Activated CD4-positive, alpha-beta memory T cell treated with anti-CD3 and anti-CD28 coated beads, Interleukin-2, amount 10 ng/mL, durations not matched to agents 7 days and 5 days (primary cell): ENCODE measurements around the gene OVAAL. TPM values are rescaled to one million over a fixed set of nuclear protein-coding genes. Genes with fewer than 3 reads are reported as not detected.
A peak's percentile ranks its signal among the peaks of the same experiment; 100 is the strongest.

ENCODE experiments used
- CTCF ChIA-PET: fragments of 350-600 bp; sonication (Branson Sonifier 250); formaldehyde crosslinking; loops from one replicate; lab custom pipeline; 2021; ENCODE audit warnings: antibody characterized with exemption, inconsistent platforms; lab: Charles Lee
- POLR2A ChIA-PET: fragments of 350-600 bp; sonication (Branson Sonifier 250); formaldehyde crosslinking; loops from one replicate; lab custom pipeline; 2021; ENCODE audit warnings: antibody characterized with exemption; lab: Charles Lee
- DNase-seq: peaks from one replicate; pipeline ENCODE4 v3.0.0-alpha.2; 2020
- H3K27ac Mint-ChIP-seq: one replicate; pipeline ENCODE4 v1.8.0; 2021; ENCODE audit warnings: mild to moderate bottlenecking, mixed read lengths
- H3K27me3 Mint-ChIP-seq: one replicate; pipeline ENCODE4 v1.8.0; 2021; ENCODE audit warnings: mixed read lengths
- H3K36me3 Mint-ChIP-seq: one replicate; pipeline ENCODE4 v1.8.0; 2021; ENCODE audit warnings: low read depth, mixed read lengths
- H3K4me1 Mint-ChIP-seq: one replicate; pipeline ENCODE4 v1.8.0; 2021; ENCODE audit warnings: mixed read lengths
- H3K4me3 Mint-ChIP-seq: one replicate; pipeline ENCODE4 v1.8.0; 2021; ENCODE audit warnings: mild to moderate bottlenecking, mixed read lengths
- H3K9me3 Mint-ChIP-seq: one replicate; pipeline ENCODE4 v1.8.0; 2021; ENCODE audit warnings: mixed read lengths
- total RNA-seq, 2 experiments: library from RNA; stranded (reverse); gene quantifications; one replicate each; pipeline ENCODE4 v1.2.3, GENCODE V29; 2021

OVAAL gene
- not detected for total RNA-seq

- peaks cover 32% of the 10 kb centered on the region for H3K27me3 Mint-ChIP-seq
- H3K4me3 Mint-ChIP-seq, result no peak within 1 kb of the TSS
- CTCF ChIA-PET, result no interaction called here
- no peak within 1 kb of the TSS for H3K27ac Mint-ChIP-seq
- no peaks in the 10 kb centered on the region for H3K36me3 Mint-ChIP-seq
- DNase-seq, result no peak
- no peaks in the 10 kb centered on the region for H3K4me1 Mint-ChIP-seq
- POLR2A ChIA-PET, result no interaction called here
- no peaks in the 10 kb centered on the region for H3K9me3 Mint-ChIP-seq
These were observed at the start of gene OVAAL for GRCh38 chr1:180558664-180559063. OVAAL (plus strand) TSS chr1:180558964.

- Mint-ChIP-seq H3K27ac (no peak overlapping the region), H3K36me3 (no peaks in the 10 kb centered on the region), H3K4me3 (no peak overlapping the region), H3K4me1 (peaks cover 7% of the 10 kb centered on the region), H3K27me3 (peaks cover 15% of the 10 kb centered on the region), H3K9me3 (no peaks in the 10 kb centered on the region)
- ChIA-PET CTCF (no interaction called here), POLR2A (interaction anchor here (0.5 to 1.6 kb wide), 2 partner anchors 9 to 98 kb away, joined by 3 to 5 read pairs; partner anchors contain the start of gene ACBD6)
- DNase-seq, result no peak
These were observed 47.9 kb upstream of the OVAAL start for GRCh38 chr1:180510882-180511281.

- Mint-ChIP-seq H3K9me3 (no peaks in the 10 kb centered on the region), H3K27ac (no peak overlapping the region), H3K4me3 (no peak overlapping the region), H3K27me3 (peaks cover 12% of the 10 kb centered on the region), H3K36me3 (no peaks in the 10 kb centered on the region), H3K4me1 (peaks cover 2% of the 10 kb centered on the region)
- CTCF ChIA-PET, result interaction anchor here (1.7 to 6.3 kb wide), 3 partner anchors 9 to 350 kb away, joined by 5 to 84 read pairs (median 5); partner anchors contain the start of gene ACBD6
- DNase-seq, result no peak
- POLR2A ChIA-PET, result interaction anchor here (1.1 kb wide), 1 partner anchor 11 kb away, joined by 3 read pairs; the partner anchor contains the start of gene ACBD6
These were observed 45.2 kb upstream of the OVAAL start for GRCh38 chr1:180513531-180513930.

- DNase-seq, result no peak
- H3K4me1 Mint-ChIP-seq, result peaks cover 2% of the 10 kb centered on the region
- H3K27ac Mint-ChIP-seq, result no peak overlapping the region
- no peak overlapping the region for H3K4me3 Mint-ChIP-seq
- ChIA-PET CTCF (interaction anchor here (0.7 to 6.3 kb wide), 25 partner anchors 8 to 659 kb away, joined by 3 to 84 read pairs (median 5); partner anchors contain the start of genes ACBD6, MR1 and XPR1), POLR2A (interaction anchor here (2.3 kb wide), 1 partner anchor 13 kb away, joined by 9 read pairs; the partner anchor contains the start of gene ACBD6)
- no peaks in the 10 kb centered on the region for H3K36me3 Mint-ChIP-seq
- no peaks in the 10 kb centered on the region for H3K9me3 Mint-ChIP-seq
- H3K27me3 Mint-ChIP-seq, result peaks cover 11% of the 10 kb centered on the region
These were observed 43.4 kb upstream of the OVAAL start for GRCh38 chr1:180515364-180515763.

- H3K36me3 Mint-ChIP-seq, result no peaks in the 10 kb centered on the region
- peaks cover 2% of the 10 kb centered on the region for H3K4me1 Mint-ChIP-seq
- no peaks in the 10 kb centered on the region for H3K9me3 Mint-ChIP-seq
- H3K4me3 Mint-ChIP-seq, result no peak overlapping the region
- ChIA-PET POLR2A (interaction anchor here (2.3 kb wide), 1 partner anchor 14 kb away, joined by 9 read pairs; the partner anchor contains the start of gene ACBD6), CTCF (interaction anchor here (0.6 to 6.3 kb wide), 28 partner anchors 8 to 658 kb away, joined by 3 to 84 read pairs (median 4); partner anchors contain the start of genes ACBD6, MR1 and XPR1)
- H3K27ac Mint-ChIP-seq, result no peak overlapping the region
- H3K27me3 Mint-ChIP-seq, result peaks cover 7% of the 10 kb centered on the region
- DNase-seq, result peak; percentile 62
These were observed 42.8 kb upstream of the OVAAL start for GRCh38 chr1:180515857-180516388.

- ChIA-PET CTCF (interaction anchor here (0.7 kb wide), 1 partner anchor 12 kb away, joined by 3 read pairs; no protein-coding TSS in a partner anchor), POLR2A (no interaction called here)
- peaks cover 2% of the 10 kb centered on the region for H3K4me1 Mint-ChIP-seq
- no peaks in the 10 kb centered on the region for H3K9me3 Mint-ChIP-seq
- H3K27me3 Mint-ChIP-seq, result no peaks in the 10 kb centered on the region
- no peak overlapping the region for H3K4me3 Mint-ChIP-seq
- no peak for DNase-seq
- no peak overlapping the region for H3K27ac Mint-ChIP-seq
- H3K36me3 Mint-ChIP-seq, result no peaks in the 10 kb centered on the region
These were observed 38.9 kb upstream of the OVAAL start for GRCh38 chr1:180519846-180520245.

- Mint-ChIP-seq H3K27ac (no peak overlapping the region), H3K36me3 (no peaks in the 10 kb centered on the region), H3K4me1 (no peaks in the 10 kb centered on the region), H3K9me3 (no peaks in the 10 kb centered on the region), H3K4me3 (no peak overlapping the region), H3K27me3 (no peaks in the 10 kb centered on the region)
- CTCF ChIA-PET, result interaction anchor here (1.1 kb wide), 1 partner anchor 342 kb away, joined by 3 read pairs; no protein-coding TSS in a partner anchor
- POLR2A ChIA-PET, result no interaction called here
- DNase-seq, result no peak
These were observed 37.1 kb upstream of the OVAAL start for GRCh38 chr1:180521474-180522212.

- H3K27me3 Mint-ChIP-seq, result peaks cover under 1% of the 10 kb centered on the region
- no peaks in the 10 kb centered on the region for H3K4me1 Mint-ChIP-seq
- H3K9me3 Mint-ChIP-seq, result no peaks in the 10 kb centered on the region
- no peak overlapping the region for H3K4me3 Mint-ChIP-seq
- CTCF ChIA-PET, result interaction anchor here (1.1 kb wide), 1 partner anchor 341 kb away, joined by 3 read pairs; no protein-coding TSS in a partner anchor
- no peaks in the 10 kb centered on the region for H3K36me3 Mint-ChIP-seq
- POLR2A ChIA-PET, result no interaction called here
- no peak for DNase-seq
- no peak overlapping the region for H3K27ac Mint-ChIP-seq
These were observed 36.6 kb upstream of the OVAAL start for GRCh38 chr1:180522213-180522515.

- CTCF ChIA-PET, result interaction anchor here (1.3 to 1.5 kb wide), 2 partner anchors 9 to 340 kb away, joined by 4 to 8 read pairs; no protein-coding TSS in a partner anchor
These were observed 34.4 kb upstream of the OVAAL start for GRCh38 chr1:180524160-180524914.

GRCh38 chr1:180524915-180525714 lies 33.6 kb upstream of the OVAAL start:
- Mint-ChIP-seq H3K4me3 (no peak overlapping the region), H3K36me3 (no peaks in the 10 kb centered on the region), H3K27ac (no peak overlapping the region), H3K4me1 (no peaks in the 10 kb centered on the region), H3K27me3 (peaks cover 5% of the 10 kb centered on the region), H3K9me3 (no peaks in the 10 kb centered on the region)
- POLR2A ChIA-PET, result no interaction called here
- CTCF ChIA-PET, result interaction anchor here (1.3 to 1.5 kb wide), 2 partner anchors 10 to 339 kb away, joined by 4 to 8 read pairs; no protein-coding TSS in a partner anchor
- DNase-seq, result no peak

More at GRCh38 chr1:180524160-180524914, 34.4 kb upstream of the OVAAL start:
- POLR2A ChIA-PET, result no interaction called here
- H3K4me1 Mint-ChIP-seq, result no peaks in the 10 kb centered on the region
- H3K4me3 Mint-ChIP-seq, result no peak overlapping the region
- no peaks in the 10 kb centered on the region for H3K36me3 Mint-ChIP-seq
- H3K9me3 Mint-ChIP-seq, result no peaks in the 10 kb centered on the region
- no peak for DNase-seq
- H3K27ac Mint-ChIP-seq, result no peak overlapping the region
- H3K27me3 Mint-ChIP-seq, result peaks cover 5% of the 10 kb centered on the region

GRCh38 chr1:180525715-180526039 lies 33.1 kb upstream of the OVAAL start:
- no peaks in the 10 kb centered on the region for H3K9me3 Mint-ChIP-seq
- H3K4me3 Mint-ChIP-seq, result no peak overlapping the region
- no peak overlapping the region for H3K27ac Mint-ChIP-seq
- no peaks in the 10 kb centered on the region for H3K36me3 Mint-ChIP-seq
- POLR2A ChIA-PET, result no interaction called here
- DNase-seq, result no peak
- no peaks in the 10 kb centered on the region for H3K4me1 Mint-ChIP-seq
- H3K27me3 Mint-ChIP-seq, result peaks cover 7% of the 10 kb centered on the region
- CTCF ChIA-PET, result no interaction called here

- ChIA-PET POLR2A (no interaction called here), CTCF (no interaction called here)
- Mint-ChIP-seq H3K9me3 (no peaks in the 10 kb centered on the region), H3K27me3 (peaks cover 7% of the 10 kb centered on the region), H3K4me3 (no peak overlapping the region), H3K4me1 (no peaks in the 10 kb centered on the region), H3K27ac (no peak overlapping the region), H3K36me3 (no peaks in the 10 kb centered on the region)
- DNase-seq, result no peak
These were observed 31.6 kb upstream of the OVAAL start for GRCh38 chr1:180527101-180527669.
